Measurements from ENCODE around the gene E2F2.

The E2F2 gene

DNA sequence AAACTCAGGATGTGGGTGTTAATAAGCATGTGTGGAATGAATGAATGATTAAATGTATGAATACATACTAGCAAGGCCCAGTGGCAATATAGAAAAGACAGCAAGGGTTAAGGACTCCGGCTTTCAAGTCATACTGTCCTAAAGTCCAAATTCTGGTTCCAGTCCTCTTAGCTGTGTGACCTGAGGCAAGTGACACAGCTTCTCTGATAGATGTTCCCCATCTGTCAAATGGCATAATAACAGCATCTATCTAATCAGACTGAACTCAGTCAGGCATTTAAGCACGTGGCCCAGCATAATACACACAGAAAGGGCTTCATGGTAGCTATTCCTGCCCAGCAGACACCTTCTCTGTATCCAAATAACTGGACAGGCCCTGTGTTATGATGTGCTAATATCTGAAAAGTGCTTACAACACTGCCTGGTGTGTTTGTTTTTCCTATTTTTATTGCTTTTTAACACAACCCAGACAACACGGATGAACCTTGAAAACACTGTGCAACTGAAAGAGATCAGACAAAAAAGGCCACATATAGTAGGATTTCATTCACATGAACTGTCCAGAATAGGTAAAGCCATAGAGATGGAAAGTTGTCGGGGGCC lies 59.5 kb downstream of the E2F2 start:
- no peak for DNase-seq (ENCODE audit: extremely low spot score, insufficient read length, low read depth)
- no peak for FAIRE-seq

DNA sequence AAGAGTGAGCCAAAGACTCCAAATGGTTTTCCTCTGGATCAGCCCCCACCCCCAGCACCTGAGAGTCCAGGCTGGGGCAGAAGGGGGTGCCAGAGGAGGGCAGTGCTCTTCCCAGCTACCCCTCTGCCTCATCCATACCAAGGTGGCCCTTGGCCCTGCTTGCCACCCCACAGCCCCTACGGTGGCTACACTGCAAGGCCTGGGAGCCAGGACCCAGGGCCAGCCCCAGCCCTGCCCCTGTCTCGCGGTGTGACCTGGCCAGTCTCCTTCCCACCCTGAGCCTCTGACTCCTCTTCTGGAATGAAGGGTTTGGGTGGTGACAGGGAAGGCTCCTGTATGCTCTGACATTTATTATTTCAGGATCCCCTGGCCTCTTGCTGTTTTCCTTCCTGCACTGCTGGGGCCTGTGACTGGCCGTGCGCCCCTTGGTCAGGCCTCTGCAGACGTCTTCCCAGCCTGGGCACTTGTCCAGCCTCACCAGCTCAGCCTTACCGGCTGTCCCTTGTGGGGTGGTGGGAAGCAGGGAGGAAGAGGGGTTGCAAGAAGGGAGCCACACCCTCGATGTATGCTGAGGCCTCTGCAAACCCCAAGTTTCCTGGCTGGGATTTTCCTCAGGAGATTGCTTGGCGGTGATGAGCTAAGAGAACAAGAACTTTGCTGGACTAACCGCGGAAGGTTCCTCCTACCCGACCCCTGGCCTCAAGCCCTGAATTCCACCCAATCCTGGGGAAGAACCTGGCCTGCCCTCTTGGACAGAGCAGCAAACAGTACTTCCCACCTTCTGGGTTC lies 60.6 kb downstream of the E2F2 start:
- DNase-seq (ENCODE audit: extremely low spot score, insufficient read length, low read depth) (no peak), FAIRE-seq (no peak)

DNA sequence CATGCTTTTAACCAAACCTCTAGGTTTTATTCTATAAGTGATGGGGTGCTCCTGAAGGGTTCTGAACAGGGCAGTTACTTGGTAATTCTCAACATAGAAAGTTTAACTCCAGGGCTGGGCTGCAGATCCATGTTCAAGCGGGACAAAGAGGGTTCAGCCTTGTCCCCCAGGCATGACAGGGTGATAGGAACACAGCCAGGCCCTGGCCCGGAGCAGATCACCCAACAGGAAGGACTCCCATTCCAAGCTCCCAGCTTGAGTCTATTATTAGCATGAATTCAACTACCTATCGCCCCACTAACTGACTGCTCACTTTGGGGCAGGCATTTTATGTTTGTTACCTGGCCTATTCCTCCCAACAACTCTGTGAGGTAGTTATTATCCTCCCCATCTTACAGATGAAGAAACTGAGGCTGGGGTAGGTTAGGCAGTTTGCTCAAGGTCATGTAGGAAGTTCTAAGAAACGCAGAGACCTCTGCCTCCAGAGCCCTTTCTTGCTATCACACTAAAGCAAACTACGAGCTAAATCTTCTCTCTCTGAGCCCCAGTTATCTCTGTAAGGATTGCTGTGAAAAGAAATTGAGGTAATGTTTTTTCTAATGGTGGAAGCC lies 61.6 kb downstream of the E2F2 start:
- FAIRE-seq (no peak), DNase-seq (ENCODE audit: extremely low spot score, insufficient read length, low read depth) (no peak)

DNA sequence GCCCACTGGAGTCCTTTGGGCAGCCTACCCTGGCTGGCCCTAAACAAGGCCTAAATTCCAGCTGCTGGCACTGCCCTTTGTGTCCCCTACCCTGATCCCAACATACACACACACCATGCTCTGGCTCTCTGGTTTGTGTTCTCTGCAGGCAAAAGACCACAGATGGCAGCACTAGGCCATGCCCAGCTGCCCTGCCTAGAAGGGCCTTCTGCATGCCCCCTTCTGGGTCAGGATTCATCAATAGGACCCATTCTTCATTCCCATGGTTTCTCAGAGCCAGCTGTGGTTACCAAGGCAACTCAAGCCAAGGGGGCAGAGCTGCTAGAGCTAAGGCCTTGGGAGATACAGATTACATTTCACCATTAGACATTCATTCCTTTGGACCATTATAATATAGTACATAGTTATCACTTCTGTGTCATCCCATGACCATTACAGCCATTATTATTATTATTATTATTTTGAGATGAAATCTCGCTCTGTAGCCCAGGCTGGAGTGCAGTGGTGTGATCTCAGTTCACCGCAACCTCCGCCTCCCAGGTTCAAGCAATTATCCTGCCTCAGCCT lies 64.5 kb downstream of the E2F2 start:
- no peak for DNase-seq (ENCODE audit: extremely low spot score, insufficient read length, low read depth)
- no peak for FAIRE-seq

DNA sequence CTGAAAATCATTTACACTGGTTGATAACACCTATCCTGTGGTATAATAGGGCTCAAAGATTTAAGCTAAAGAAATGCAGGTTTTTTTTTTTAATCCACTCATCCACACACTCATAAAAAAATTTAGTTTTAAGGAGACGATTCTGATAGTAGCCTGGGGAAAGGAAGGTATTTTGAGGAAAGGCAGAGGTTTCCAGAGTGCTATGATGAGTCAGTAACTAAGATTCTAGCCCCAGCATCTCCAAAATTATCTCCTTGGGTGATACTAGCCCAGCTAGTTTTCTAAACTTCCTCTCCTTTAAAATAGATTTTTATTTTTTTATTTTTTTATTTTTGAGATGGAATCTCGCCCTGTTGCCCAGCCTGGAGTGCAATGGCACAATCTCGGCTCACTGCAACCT lies 67.7 kb downstream of the E2F2 start:
- DNase-seq (ENCODE audit: extremely low spot score, insufficient read length, low read depth) (no peak), FAIRE-seq (no peak)

DNA sequence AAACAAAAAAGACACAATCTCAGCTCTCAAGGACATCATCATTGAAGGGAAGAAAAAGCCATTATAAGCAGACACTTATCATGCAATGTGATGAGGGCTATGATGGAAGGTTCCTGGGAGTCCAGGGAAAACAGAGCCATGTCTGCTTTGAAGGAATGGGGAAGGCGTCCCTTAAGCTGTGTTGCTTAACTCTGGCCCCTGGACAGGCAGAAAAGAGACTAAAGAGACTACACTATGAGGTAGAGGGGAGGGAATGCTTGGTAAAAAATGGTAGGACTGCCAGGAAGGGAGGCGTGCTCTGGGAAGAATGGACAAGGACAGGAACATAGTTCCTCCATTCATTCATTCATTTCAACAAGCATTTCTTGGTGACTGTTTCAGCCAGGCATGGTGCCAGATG lies 68.3 kb downstream of the E2F2 start:
- DNase-seq (ENCODE audit: extremely low spot score, insufficient read length, low read depth) = no peak
- no peak for FAIRE-seq

DNA sequence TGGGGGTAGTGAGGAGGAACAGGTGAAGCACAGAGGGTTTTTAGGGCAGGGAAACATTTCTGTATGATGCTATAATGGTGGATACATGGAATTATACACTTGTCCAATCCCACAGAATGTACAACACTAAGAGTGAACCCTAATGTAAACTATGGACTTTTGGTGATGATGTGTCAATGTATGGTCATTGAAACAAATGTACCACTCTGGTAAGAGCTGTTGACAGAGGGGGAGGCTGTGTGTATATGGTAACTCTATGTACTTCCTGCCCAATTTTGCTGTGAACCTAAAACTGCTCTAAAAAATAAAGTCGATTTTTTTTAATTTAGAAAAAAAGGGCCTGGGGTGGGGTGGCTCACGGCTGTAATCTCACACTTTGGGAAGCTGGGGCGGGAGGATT lies 70.0 kb downstream of the E2F2 start:
- FAIRE-seq (no peak), DNase-seq (ENCODE audit: extremely low spot score, insufficient read length, low read depth) (no peak)

DNA sequence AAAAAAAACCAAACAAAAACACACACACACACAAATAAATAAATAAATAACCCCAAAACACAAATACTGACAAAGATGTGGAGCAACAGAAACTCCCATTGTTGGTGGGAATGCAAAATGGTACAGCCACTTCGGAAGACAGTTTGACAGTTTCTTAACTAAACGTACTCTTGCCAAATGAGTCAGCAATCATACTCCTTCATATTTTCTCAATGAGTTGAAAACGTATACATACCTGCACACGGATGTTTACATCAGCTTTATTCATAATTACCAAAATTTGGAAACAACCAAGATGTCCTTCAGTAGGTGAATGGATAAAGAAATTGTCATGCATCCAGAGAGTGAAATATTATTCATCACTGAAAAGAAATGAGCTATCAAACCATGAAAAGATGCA lies 70.5 kb downstream of the E2F2 start:
- FAIRE-seq (no peak), DNase-seq (ENCODE audit: extremely low spot score, insufficient read length, low read depth) (no peak)

DNA sequence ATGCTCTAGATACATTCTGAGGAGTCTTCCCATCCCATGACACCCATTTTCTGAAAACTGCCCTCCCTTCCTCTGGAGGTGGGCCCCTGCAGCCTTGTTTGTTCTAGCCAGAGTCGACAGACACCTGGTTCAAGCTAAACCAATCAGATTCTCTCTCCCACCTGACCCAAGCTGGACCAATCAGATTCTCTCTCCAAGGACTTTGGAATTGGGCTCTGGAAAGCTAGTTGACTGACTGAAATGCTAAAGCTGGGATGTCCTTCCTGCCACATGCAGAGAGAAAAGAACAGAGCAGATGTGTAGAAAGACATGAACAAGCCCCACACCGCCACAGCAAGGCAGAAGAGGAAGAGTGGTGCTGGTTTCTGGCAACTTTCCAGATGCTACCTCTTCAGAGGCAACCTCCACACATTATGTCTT lies 71.7 kb downstream of the E2F2 start:
- DNase-seq (ENCODE audit: extremely low spot score, insufficient read length, low read depth) = no peak
- FAIRE-seq = no peak

Measured in GM18507 (cell line).